Small intestine (tissue), 7 donors: ENCODE measurements around the gene YKT6. TPM values are rescaled to one million over a fixed set of nuclear protein-coding genes. Genes with fewer than 3 reads are reported as not detected.

Experiments
- DNase-seq, 2 donors: peaks; one replicate each; pipeline versions ENCODE4 v3.0.0 to v3.0.0-alpha.2; 2013
- FAIRE-seq: peaks from 2 replicates; lab custom pipeline; 2012; peaks lifted over from hg19 to GRCh38; lab: Jason Lieb, UNC
- H3K27ac ChIP-seq, 3 donors: one replicate each; pipeline ENCODE4 v1.5.1; 2013; ENCODE audit warnings: low read length in 2 of 3, mild to moderate bottlenecking in 2 of 3, control low read depth in 1 of 3, inconsistent platforms in 1 of 3, low read depth in 1 of 3, moderate library complexity in 1 of 3
- H3K27me3 ChIP-seq, 3 donors: one replicate each; pipeline ENCODE4 v1.6.1; 2013; ENCODE audit warnings: low read length in 3 of 3, inconsistent platforms in 1 of 3; ENCODE audit not compliant: control insufficient read depth in 3 of 3, insufficient read depth in 3 of 3
- H3K36me3 ChIP-seq, 3 donors: one replicate each; pipeline ENCODE4 v1.6.1; 2013; ENCODE audit warnings: low read length in 3 of 3, inconsistent platforms in 1 of 3, low read depth in 1 of 3, mild to moderate bottlenecking in 1 of 3, moderate library complexity in 1 of 3; ENCODE audit not compliant: control insufficient read depth in 3 of 3, insufficient read depth in 2 of 3
- H3K4me1 ChIP-seq, 3 donors: one replicate each; pipeline ENCODE4 v1.6.1; 2013; ENCODE audit warnings: low read length in 2 of 3, inconsistent platforms in 1 of 3, low read depth in 1 of 3, mild to moderate bottlenecking in 1 of 3, moderate library complexity in 1 of 3; ENCODE audit not compliant: control insufficient read depth in 3 of 3, insufficient read depth in 2 of 3
- H3K4me3 ChIP-seq, 3 donors: one replicate each; pipeline ENCODE4 v1.5.1; 2013; ENCODE audit warnings: low read length in 3 of 3, control low read depth in 1 of 3, inconsistent platforms in 1 of 3, low read depth in 1 of 3, mild to moderate bottlenecking in 1 of 3, moderate library complexity in 1 of 3
- H3K9me3 ChIP-seq, 2 donors: one replicate each; pipeline ENCODE4 v1.6.1; 2013; ENCODE audit warnings: low read depth in 1 of 2, low read length in 1 of 2; ENCODE audit not compliant: control insufficient read depth in 2 of 2, insufficient read depth in 1 of 2
- WGBS, 3 donors: extraction: QIAGEN DNeasy Blood & Tissue Kit; methylation state at CpG; one replicate each; pipeline ENCODE4 v1.1.7; 2013; 5-methylcytosine and 5-hydroxymethylcytosine counted together
- polyA plus RNA-seq, 4 donors: library from polyadenylated mRNA; stranded (reverse) in 3 of 4; unstranded in 1 of 4; fragments of 200-250 nt in 3 of 4; fragments of 120-200 nt in 1 of 4; gene quantifications; one replicate each; pipeline versions ENCODE4 v1.2.1 to v1.2.3, GENCODE V29; 2013
- donor health status: healthy with polysubstance abuse.
- donor health status: control.
- donor health status: control.
- donor health status: Bipolar disorder and iron deficiency.
- donor health status: healthy.

YKT6 gene
- polyA plus RNA-seq, 4 donors, result 57.7 to 73.7 (median 64.2) TPM

- Histone ChIP-seq H3K9me3 (no peaks in the 10 kb centered on the region), H3K4me1 (peaks cover 0 to 2% (median 0%) of the 10 kb centered on the region in 3 donors), H3K27me3 (peaks cover 2 to 11% (median 3%) of the 10 kb centered on the region in 3 donors), H3K27ac (no peak overlapping the region), H3K36me3 (no peaks in the 10 kb centered on the region), H3K4me3 (no peak overlapping the region)
- DNase-seq (no peak), FAIRE-seq (no peak)
- WGBS, 3 donors, result 59 to 68% (median 66%) methylated on average over 10 of the region's 10 CpGs
These were observed 24.3 kb downstream of the YKT6 start for GRCh38 chr7:44224974-44225565.

- Histone ChIP-seq H3K4me1 (peaks cover 0 to 2% (median 0%) of the 10 kb centered on the region in 3 donors), H3K27ac (no peak overlapping the region), H3K36me3 (no peaks in the 10 kb centered on the region), H3K9me3 (no peaks in the 10 kb centered on the region), H3K4me3 (no peak overlapping the region), H3K27me3 (peaks cover 2 to 11% (median 3%) of the 10 kb centered on the region in 3 donors)
- DNase-seq (no peak), FAIRE-seq (no peak)
- 61 to 69% (median 67%) methylated on average over 23 to 26 of the region's 26 CpGs for WGBS, 3 donors
These were observed 25.0 kb downstream of the YKT6 start for GRCh38 chr7:44225566-44226395.

GRCh38 chr7:44226396-44226753 lies 25.6 kb downstream of the YKT6 start:
- H3K36me3 ChIP-seq, result no peaks in the 10 kb centered on the region
- no peak overlapping the region for H3K4me3 ChIP-seq
- no peaks in the 10 kb centered on the region for H3K9me3 ChIP-seq
- DNase-seq (no peak), FAIRE-seq (no peak)
- H3K27me3 ChIP-seq, result peaks cover 2 to 8% (median 3%) of the 10 kb centered on the region in 3 donors
- 50 to 54% (median 52%) methylated on average over 17 of the region's 17 CpGs for WGBS, 3 donors
- H3K4me1 ChIP-seq, result peaks cover 0 to 2% (median 0%) of the 10 kb centered on the region in 3 donors
- no peak overlapping the region for H3K27ac ChIP-seq

- no peak for DNase-seq
- 63 to 72% (median 67%) methylated on average over 14 of the region's 14 CpGs for WGBS, 3 donors
- no peak overlapping the region for H3K4me3 ChIP-seq
These were observed 27.1 kb downstream of the YKT6 start for GRCh38 chr7:44227911-44228310.

GRCh38 chr7:44228571-44229350 lies 28.0 kb downstream of the YKT6 start:
- Histone ChIP-seq H3K9me3 (no peaks in the 10 kb centered on the region), H3K36me3 (no peaks in the 10 kb centered on the region), H3K4me3 (no peak overlapping the region), H3K27me3 (peaks cover 2 to 8% (median 3%) of the 10 kb centered on the region in 3 donors), H3K27ac (no peak overlapping the region), H3K4me1 (no peaks in the 10 kb centered on the region)
- 79 to 82% (median 80%) methylated on average over 28 to 29 of the region's 29 CpGs for WGBS, 3 donors
- DNase-seq (no peak), FAIRE-seq (no peak)

More at GRCh38 chr7:44227911-44228310, 27.1 kb downstream of the YKT6 start:
- no peaks in the 10 kb centered on the region for H3K9me3 ChIP-seq
- H3K4me1 ChIP-seq, result peaks cover 0 to 2% (median 0%) of the 10 kb centered on the region in 3 donors
- H3K27me3 ChIP-seq, result peaks cover 2 to 8% (median 3%) of the 10 kb centered on the region in 3 donors
- H3K27ac ChIP-seq, result no peak overlapping the region
- no peaks in the 10 kb centered on the region for H3K36me3 ChIP-seq
- FAIRE-seq, result no peak

GRCh38 chr7:44229546-44230105 lies 28.8 kb downstream of the YKT6 start:
- no peak overlapping the region for H3K4me3 ChIP-seq
- no peak overlapping the region for H3K27ac ChIP-seq
- DNase-seq, result no peak
- FAIRE-seq, result no peak
- H3K27me3 ChIP-seq, result peaks cover 2 to 8% (median 3%) of the 10 kb centered on the region in 3 donors
- no peaks in the 10 kb centered on the region for H3K4me1 ChIP-seq
- WGBS, 3 donors, result 52 to 73% (median 65%) methylated on average over 9 to 11 of the region's 11 CpGs
- H3K36me3 ChIP-seq, result no peaks in the 10 kb centered on the region
- H3K9me3 ChIP-seq, result no peaks in the 10 kb centered on the region

DNA sequence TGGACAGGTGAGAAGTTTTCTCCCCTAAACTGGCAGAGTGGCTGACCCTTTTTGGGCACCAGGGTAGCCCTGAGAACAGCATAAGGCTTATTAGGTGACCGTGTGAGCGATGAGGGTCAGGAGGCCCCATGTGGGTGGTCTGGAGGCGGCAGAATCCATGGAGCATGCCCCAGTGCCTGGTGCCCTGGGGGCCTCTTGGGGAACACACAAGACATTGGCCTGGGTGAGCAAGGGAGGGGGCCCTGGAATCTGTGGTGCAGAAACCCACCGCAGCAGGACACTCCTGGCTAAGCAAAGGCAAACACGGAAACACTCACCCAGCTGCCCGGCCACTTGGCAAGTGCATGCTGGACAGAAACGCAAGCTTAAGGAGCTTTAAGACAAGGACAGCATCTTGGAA lies 29.5 kb downstream of the YKT6 start:
- H3K4me3 ChIP-seq, result no peak overlapping the region
- no peaks in the 10 kb centered on the region for H3K4me1 ChIP-seq
- WGBS, 3 donors, result 88 to 93% (median 89%) methylated on average over 7 of the region's 7 CpGs
- no peaks in the 10 kb centered on the region for H3K36me3 ChIP-seq
- FAIRE-seq (no peak), DNase-seq (no peak)
- H3K9me3 ChIP-seq, result no peaks in the 10 kb centered on the region
- peaks cover under 1 to 8% (median 2%) of the 10 kb centered on the region in 3 donors for H3K27me3 ChIP-seq
- no peak overlapping the region for H3K27ac ChIP-seq

DNA sequence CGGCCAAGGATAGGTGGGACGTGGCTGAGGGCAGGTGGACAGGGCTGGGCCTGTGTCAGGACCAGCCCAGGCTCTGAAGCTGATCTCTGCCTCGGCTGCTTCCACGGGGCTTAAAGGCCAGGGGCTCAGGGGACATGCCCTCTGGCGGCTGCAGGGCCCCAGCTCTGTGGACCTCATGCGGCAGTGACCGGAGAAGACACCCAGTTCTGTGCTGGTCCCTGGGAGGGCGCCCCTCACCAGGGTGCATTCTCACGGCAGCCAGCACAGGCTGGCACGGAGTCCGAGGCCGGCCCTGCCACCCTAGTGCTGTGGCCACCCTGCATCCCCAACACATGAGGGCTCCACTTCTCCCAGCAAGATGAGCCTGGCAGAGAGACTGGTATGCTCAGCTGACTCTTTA lies 30.3 kb downstream of the YKT6 start:
- Histone ChIP-seq H3K27ac (no peak overlapping the region), H3K27me3 (peaks cover 0 to 3% (median 0%) of the 10 kb centered on the region in 3 donors), H3K36me3 (no peaks in the 10 kb centered on the region), H3K4me1 (no peaks in the 10 kb centered on the region), H3K9me3 (no peaks in the 10 kb centered on the region), H3K4me3 (no peak overlapping the region)
- DNase-seq (no peak), FAIRE-seq (no peak)
- 78 to 88% (median 83%) methylated on average over 12 of the region's 12 CpGs for WGBS, 3 donors
